Mucosa of rectum (tissue), 2 donors: ENCODE measurements around the gene SLC9A5.

Source experiments
- H3K27ac ChIP-seq, 2 donors: one replicate each; pipeline ENCODE4 v1.7.0; 2013; ENCODE audit warnings: inconsistent platforms in 2 of 2, low read depth in 2 of 2, low read length in 2 of 2
- H3K27me3 ChIP-seq, 2 donors: one replicate each; pipeline ENCODE4 v1.7.0; 2013; ENCODE audit warnings: low read length in 2 of 2; ENCODE audit not compliant: control insufficient read depth in 2 of 2, insufficient read depth in 2 of 2
- H3K36me3 ChIP-seq, 2 donors: one replicate each; pipeline ENCODE4 v1.7.0; 2013; ENCODE audit warnings: low read length in 2 of 2; ENCODE audit not compliant: control insufficient read depth in 2 of 2, insufficient read depth in 2 of 2
- H3K4me1 ChIP-seq, 2 donors: one replicate each; pipeline ENCODE4 v1.7.0; 2013; ENCODE audit warnings: low read length in 2 of 2, mild to moderate bottlenecking in 1 of 2; ENCODE audit not compliant: control insufficient read depth in 2 of 2, insufficient read depth in 2 of 2
- H3K4me3 ChIP-seq, 2 donors: one replicate each; pipeline ENCODE4 v1.7.0; 2013; ENCODE audit warnings: low read length in 2 of 2
- H3K9ac ChIP-seq, 2 donors: one replicate each; pipeline ENCODE4 v1.7.0; 2013; ENCODE audit warnings: low read length in 2 of 2, low read depth in 1 of 2, mild to moderate bottlenecking in 1 of 2
- H3K9me3 ChIP-seq, 2 donors: one replicate each; pipeline ENCODE4 v1.7.0; 2013; ENCODE audit warnings: low read length in 2 of 2; ENCODE audit not compliant: control insufficient read depth in 2 of 2
- donor health status: healthy.
- donor health status: Normal muscosa, but diverticular disease.

Gene SLC9A5

DNA sequence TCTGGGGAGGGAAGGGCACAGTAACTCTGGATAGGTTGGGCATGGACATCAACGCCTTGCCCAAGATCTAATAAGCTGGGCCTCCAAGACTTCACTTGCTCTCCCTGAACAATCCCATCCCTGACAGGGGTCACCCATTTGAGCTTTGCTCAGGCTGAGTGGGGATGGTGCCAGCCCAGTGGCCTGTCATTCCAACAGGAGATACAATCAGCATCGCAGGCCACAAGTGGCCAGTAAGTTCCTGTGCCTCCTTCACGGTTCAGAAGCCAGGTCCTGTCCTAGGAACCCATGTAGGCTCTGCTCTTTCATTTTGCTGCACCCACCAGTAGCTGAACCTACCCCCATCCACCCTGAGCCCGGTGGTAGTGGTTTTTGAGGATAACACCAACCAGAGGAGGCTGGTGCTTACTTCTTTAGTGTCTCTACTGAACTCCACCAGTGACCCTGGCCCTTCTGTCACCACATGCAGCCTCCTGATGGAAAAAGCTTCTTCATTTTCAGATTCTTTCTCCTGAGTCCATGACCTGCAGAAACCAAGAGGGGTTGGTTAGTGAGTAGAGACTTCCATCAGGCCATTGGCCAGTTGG lies 45.5 kb downstream of the SLC9A5 start:
- H3K9me3 ChIP-seq, result no peaks in the 10 kb centered on the region
- no peaks in the 10 kb centered on the region for H3K36me3 ChIP-seq
- H3K27me3 ChIP-seq, result no peaks in the 10 kb centered on the region
- no peak overlapping the region for H3K9ac ChIP-seq
- H3K4me1 ChIP-seq, result no peaks in the 10 kb centered on the region
- H3K27ac ChIP-seq, result no peak overlapping the region
- H3K4me3 ChIP-seq, result no peak overlapping the region

DNA sequence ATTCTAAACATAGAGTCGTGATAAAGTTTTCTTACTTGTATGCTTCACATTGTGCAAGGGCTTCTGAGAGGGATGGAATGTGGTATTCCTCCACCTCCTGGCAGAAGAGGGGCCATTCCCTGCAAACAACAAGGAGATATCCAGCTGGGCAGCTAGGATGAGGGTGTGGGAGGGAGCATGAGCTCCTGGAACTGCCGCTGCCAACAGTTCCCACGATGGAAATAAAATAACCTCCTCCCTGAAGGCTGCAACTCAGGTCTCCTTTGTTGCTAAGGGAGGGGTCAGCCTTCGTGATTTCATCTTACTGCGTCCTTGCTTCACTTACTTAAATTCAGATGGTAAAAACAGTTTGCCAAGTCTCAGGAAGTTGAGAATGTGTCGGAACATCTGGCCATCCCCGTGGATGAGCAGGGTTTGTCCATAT lies 46.2 kb downstream of the SLC9A5 start:
- Histone ChIP-seq H3K9me3 (no peaks in the 10 kb centered on the region), H3K9ac (no peak overlapping the region), H3K36me3 (no peaks in the 10 kb centered on the region), H3K27me3 (no peaks in the 10 kb centered on the region), H3K27ac (no peak overlapping the region), H3K4me1 (no peaks in the 10 kb centered on the region), H3K4me3 (no peak overlapping the region)

DNA sequence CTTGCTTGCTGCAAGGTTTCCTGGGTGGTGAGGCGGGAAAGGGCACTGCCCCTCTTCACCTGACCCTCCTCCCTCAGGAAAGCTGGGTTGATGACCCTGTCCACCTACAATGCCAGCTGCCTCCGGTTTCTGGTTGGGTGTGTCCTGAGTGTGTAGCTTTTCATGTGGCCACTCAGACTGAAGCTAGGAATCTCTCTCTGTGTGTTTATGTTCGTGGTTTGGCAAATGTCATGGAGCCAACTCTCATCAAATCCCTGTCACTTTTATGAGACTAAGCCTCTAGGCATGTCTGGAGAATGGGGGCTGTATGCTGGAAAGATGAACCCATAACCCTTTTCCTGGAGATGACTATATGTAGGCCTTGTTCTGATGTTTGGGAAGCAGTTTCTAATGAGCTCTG lies 47.6 kb downstream of the SLC9A5 start:
- no peak overlapping the region for H3K27ac ChIP-seq
- H3K9me3 ChIP-seq, result no peaks in the 10 kb centered on the region
- H3K27me3 ChIP-seq, result no peaks in the 10 kb centered on the region
- H3K4me1 ChIP-seq, result no peaks in the 10 kb centered on the region
- H3K9ac ChIP-seq, result no peak overlapping the region
- H3K36me3 ChIP-seq, result no peaks in the 10 kb centered on the region
- H3K4me3 ChIP-seq, result no peak overlapping the region

DNA sequence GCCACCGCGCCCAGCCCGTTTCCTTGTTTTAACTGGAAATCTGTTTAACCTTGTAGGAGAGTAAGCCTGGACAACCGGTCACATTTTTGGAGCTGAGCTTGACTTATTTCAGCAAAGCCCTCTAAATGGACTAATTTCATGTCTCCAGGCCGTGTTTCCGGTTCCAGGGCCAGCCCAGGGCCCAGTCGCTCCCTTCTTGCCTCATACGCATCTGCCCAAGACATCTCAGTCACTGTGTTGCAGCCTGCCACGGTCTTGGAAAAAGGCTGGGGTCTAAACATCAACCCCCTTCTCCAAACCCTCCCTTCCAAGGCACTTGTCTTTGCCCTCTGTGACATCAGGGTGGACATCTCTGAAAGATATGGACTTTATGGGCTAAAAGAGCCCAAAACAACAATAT lies 49.5 kb downstream of the SLC9A5 start:
- no peak overlapping the region for H3K9ac ChIP-seq
- no peak overlapping the region for H3K27ac ChIP-seq
- no peaks in the 10 kb centered on the region for H3K4me1 ChIP-seq
- H3K9me3 ChIP-seq, result no peaks in the 10 kb centered on the region
- H3K27me3 ChIP-seq, result no peaks in the 10 kb centered on the region
- no peaks in the 10 kb centered on the region for H3K36me3 ChIP-seq
- H3K4me3 ChIP-seq, result no peak overlapping the region

DNA sequence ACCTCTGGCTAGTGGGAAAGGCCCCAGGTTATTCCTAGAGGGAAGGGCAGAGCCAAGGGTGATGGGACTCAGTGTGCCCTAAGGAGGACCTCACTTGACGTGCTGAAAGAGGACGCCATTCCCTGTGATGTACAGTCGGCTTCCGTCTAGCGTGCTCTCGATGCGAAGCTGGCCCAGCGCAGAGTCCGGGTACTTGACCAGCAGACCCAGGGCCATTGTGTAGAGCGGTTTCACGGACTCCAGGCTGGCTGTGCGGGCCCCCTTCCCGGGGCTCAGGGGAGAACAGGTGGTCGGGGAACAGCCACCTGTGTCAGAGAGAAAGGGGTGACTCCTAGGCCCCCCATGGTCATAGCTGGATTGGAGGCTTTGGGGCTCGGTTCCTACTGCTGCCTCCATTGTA lies 50.5 kb downstream of the SLC9A5 start:
- Histone ChIP-seq H3K27ac (no peak overlapping the region), H3K36me3 (no peaks in the 10 kb centered on the region), H3K27me3 (no peaks in the 10 kb centered on the region)

DNA sequence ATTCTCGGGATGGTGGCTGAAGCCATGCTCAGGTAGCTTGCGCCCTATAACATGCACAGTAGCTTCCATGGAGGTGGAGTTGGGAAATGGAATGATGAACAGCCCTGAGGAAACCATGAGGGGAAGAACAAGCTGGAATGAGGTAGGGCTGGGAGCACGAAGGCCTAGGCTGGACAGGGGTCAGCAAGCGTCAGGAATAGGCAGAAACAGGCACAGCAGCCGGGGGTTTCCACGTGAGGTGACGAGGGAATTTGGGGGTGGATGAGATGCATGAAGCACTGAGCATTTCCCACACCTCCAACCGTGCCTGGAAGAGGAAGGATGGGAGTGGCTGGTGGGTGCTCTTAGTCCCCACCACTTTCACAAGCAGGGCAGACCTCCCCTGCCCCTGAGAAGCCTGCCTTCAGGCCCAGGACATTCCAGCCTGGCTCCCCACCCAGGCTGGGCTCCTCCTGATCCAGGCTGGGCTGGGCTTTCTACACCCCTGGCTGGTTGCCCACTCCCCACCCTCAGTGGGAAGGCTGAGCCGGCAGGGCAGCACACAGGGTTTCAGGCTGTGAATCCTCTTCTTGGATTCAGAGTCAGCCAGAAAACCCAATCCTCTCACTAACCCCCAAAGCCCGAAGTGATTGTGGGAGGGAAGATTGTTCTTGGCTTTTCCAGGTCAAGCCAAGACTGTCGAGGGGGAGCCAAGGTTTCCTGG lies 52.5 kb downstream of the SLC9A5 start:
- Histone ChIP-seq H3K27ac (no peak overlapping the region), H3K4me3 (no peak overlapping the region), H3K36me3 (no peaks in the 10 kb centered on the region), H3K9me3 (no peaks in the 10 kb centered on the region), H3K4me1 (no peaks in the 10 kb centered on the region), H3K27me3 (no peaks in the 10 kb centered on the region), H3K9ac (no peak overlapping the region)

More for the DNA sequence above, 50.5 kb downstream of the SLC9A5 start:
- Histone ChIP-seq H3K4me1 (no peaks in the 10 kb centered on the region), H3K9ac (no peak overlapping the region), H3K9me3 (no peaks in the 10 kb centered on the region), H3K4me3 (no peak overlapping the region)

DNA sequence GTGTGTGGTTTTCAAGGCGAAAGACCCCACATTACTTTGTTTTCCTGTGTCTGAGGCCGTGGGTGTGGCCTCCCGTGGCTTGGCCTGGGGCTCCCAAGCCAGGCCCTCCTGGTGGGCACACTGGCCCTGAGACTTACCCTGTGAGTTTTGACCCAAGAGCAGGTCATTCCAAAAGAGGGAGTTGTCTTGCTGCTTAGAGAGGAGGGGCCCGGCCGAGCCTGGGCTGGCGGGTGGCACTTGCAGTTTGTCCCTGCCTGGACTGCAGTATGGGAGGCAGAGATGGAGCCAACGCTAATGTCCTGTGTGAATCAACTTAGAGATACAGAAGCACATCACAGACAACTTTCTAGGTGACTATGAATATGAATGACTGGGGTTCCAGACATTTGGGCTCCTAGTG lies 53.3 kb downstream of the SLC9A5 start:
- Histone ChIP-seq H3K36me3 (no peaks in the 10 kb centered on the region), H3K9me3 (no peaks in the 10 kb centered on the region), H3K27me3 (no peaks in the 10 kb centered on the region), H3K4me3 (no peak overlapping the region), H3K27ac (no peak overlapping the region), H3K4me1 (no peaks in the 10 kb centered on the region), H3K9ac (no peak overlapping the region)

DNA sequence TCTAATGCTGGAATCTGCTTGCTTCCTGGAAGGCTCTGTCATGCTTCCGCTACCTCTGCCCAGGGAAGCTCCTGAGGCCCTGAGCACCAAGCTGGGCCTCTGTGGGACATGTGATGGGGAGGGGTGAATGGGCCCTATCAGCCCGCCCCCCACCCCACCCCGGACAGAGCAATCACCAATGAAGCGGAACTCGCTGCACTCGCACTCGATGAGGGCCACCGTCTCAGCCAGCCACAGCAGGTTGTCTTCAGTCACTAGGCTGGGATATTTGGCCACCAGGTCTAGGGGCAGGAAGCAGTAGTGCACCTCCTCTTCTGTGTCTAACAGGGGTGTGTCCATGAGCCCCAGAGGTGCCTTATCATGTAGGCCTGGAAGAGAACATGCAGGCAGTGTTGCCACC lies 54.2 kb downstream of the SLC9A5 start:
- H3K27ac ChIP-seq, result no peak overlapping the region
- no peaks in the 10 kb centered on the region for H3K36me3 ChIP-seq
- H3K9me3 ChIP-seq, result no peaks in the 10 kb centered on the region
- no peaks in the 10 kb centered on the region for H3K4me1 ChIP-seq
- no peaks in the 10 kb centered on the region for H3K27me3 ChIP-seq
- H3K9ac ChIP-seq, result no peak overlapping the region
- no peak overlapping the region for H3K4me3 ChIP-seq

DNA sequence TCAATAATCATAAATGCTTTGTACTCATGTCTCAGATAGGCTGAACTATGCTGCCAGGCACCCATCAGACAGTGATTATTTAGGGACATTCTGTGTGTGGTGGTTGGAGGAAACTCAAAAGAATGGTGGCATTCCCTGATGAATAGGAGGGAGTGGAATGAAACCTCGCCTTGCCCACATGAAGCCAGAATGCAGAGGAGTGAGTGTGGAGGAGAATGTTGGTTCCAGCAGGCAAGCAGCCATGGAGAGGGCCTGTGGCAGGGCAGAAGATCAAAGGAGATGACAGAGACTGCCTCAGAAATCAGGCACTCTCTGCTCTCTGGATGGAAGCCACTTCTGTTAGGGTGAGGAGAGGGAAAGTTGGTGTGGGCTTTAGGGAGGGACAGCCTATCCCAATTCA lies 55.2 kb downstream of the SLC9A5 start:
- no peak overlapping the region for H3K4me3 ChIP-seq
- no peaks in the 10 kb centered on the region for H3K9me3 ChIP-seq
- H3K27me3 ChIP-seq, result no peaks in the 10 kb centered on the region
- H3K27ac ChIP-seq, result no peak overlapping the region
- H3K4me1 ChIP-seq, result no peaks in the 10 kb centered on the region
- H3K36me3 ChIP-seq, result no peaks in the 10 kb centered on the region
- no peak overlapping the region for H3K9ac ChIP-seq

DNA sequence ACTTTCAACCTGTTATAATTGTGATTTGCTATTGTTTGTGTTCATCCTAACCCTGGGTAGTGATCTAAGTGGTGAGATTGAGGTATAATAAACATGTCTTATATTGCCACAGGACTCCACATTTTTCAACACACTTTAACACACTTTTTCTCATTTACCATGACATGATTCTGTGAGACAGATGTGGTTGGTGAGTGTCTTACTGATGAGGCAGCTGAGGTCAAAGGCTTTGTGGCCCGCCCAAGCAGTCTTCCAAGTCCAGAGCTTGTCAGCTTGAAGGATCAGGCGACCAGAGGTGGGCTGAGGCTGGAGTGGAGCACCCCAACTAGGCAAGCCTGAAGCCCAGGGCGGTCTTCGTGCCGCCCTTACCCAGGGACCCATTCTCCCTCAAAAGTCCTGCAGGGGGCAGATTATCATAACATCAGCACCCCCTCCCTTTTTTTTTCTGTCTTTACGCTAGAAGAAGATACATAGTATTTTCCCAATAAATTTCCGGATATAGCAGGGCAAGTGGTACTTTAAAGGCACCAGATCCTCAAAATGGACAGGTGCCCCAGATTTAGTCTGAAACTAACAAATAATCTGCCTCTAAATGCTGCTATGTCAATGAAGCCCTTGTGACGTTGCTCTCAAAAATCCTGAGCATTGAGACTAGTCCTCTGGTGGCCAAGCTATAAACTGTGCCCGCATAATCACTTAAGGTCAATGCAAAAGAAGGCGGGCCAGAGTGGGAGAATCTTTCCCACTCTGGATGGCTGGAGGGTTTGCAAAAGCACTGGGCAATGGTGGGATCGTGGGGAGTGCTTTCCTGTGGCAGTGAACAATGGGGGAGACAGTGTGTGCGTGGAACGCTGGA lies 56.7 kb downstream of the SLC9A5 start:
- H3K9ac ChIP-seq, result no peak overlapping the region

More for the DNA sequence above, 56.7 kb downstream of the SLC9A5 start:
- Histone ChIP-seq H3K9me3 (no peaks in the 10 kb centered on the region), H3K27me3 (no peaks in the 10 kb centered on the region), H3K36me3 (no peaks in the 10 kb centered on the region), H3K4me1 (no peaks in the 10 kb centered on the region), H3K27ac (no peak overlapping the region), H3K4me3 (no peak overlapping the region)
